Activated naive CD8-positive, alpha-beta T cell treated with anti-CD3 and anti-CD28 coated beads, Interleukin-2, amount 10 ng/mL, durations not matched to agents 7 days and 5 days (primary cell): ENCODE results near the gene TNS1. TPM values are rescaled to one million over a fixed set of nuclear protein-coding genes. Genes with fewer than 3 reads are reported as not detected.
A peak's percentile ranks its signal among the peaks of the same experiment; 100 is the strongest.

Experiments
- ATAC-seq: fragments of 150-1000 bp; cut with Tn5 transposase; one replicate; pipeline ENCODE4 v1.10.0; 2021; ENCODE audit warnings: low read depth, moderate library complexity
- POLR2A ChIA-PET: fragments of 350-600 bp; sonication (Branson Sonifier 250); formaldehyde crosslinking; loops from one replicate; lab custom pipeline; 2021; ENCODE audit warnings: antibody characterized with exemption; lab: Charles Lee
- DNase-seq: peaks from one replicate; pipeline ENCODE4 v3.0.0; 2021
- H3K27ac Mint-ChIP-seq: one replicate; pipeline ENCODE4 v1.8.0; 2022; ENCODE audit warnings: mild to moderate bottlenecking, mixed read lengths
- H3K27me3 Mint-ChIP-seq: one replicate; pipeline ENCODE4 v1.8.0; 2022; ENCODE audit warnings: mild to moderate bottlenecking, moderate library complexity, mixed read lengths
- H3K36me3 Mint-ChIP-seq: one replicate; pipeline ENCODE4 v1.8.0; 2021; ENCODE audit warnings: mild to moderate bottlenecking, mixed read lengths
- H3K4me1 Mint-ChIP-seq: one replicate; pipeline ENCODE4 v1.8.0; 2021; ENCODE audit warnings: mixed read lengths
- H3K4me3 Mint-ChIP-seq: one replicate; pipeline ENCODE4 v1.8.0; 2022; ENCODE audit warnings: mild to moderate bottlenecking, moderate library complexity, mixed read lengths
- H3K9me3 Mint-ChIP-seq: one replicate; pipeline ENCODE4 v1.8.0; 2021; ENCODE audit warnings: mixed read lengths
- total RNA-seq, 2 experiments: library from RNA; stranded (reverse); gene quantifications; one replicate each; pipeline ENCODE4 v1.2.3, GENCODE V29; 2021

TNS1 gene
- total RNA-seq, 2 experiments from 2014 or later = 15.1 to 21.2 TPM

DNA sequence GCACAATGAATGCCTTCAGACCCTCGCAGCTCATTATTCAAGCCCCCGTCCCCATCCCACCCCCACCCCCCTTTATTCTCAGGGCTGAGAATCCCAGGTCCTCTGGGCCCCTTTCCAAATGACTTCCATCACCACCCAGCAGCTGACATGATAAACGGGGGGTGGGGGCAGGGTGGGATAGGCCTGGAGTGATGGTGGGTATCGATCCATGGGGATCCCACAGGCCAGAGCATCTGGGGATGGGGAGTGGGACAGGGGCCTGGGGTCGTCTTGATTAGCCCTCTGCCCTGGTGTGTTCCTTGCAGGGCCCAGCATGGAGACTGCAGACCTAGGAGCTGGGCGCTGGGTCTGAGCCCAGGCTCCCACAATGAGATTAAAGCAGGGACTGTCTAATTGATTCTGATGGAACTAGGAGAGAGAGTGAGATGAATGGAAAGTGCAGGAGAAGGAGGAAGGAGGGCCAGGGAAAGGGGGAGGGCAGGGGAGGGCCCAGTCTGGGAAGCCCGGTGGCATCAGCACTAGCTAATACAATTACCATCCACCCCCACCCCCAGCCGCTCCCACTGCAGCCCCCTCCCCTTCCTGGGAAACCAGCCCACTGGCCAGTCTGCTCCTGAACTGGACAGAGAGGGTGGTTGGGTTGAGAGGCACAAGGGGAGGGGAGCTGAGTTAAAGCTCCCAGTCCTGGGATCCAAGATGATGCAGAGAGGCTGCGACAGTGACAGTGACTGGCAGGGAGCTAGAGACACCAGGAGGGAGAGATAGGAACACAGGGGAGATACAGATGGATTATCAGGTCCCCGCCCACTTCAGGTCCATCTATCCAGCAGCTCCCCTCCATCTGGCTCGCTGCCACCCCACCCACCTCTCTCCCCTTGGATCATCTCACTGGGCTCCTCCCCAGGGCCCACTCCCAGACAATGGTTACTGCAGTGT is 13.1 kb upstream of the TNS1 start:
- Mint-ChIP-seq H3K4me3 (no peak overlapping the region), H3K27ac (no peak overlapping the region), H3K4me1 (peaks cover 1% of the 10 kb centered on the region), H3K9me3 (no peaks in the 10 kb centered on the region), H3K36me3 (no peaks in the 10 kb centered on the region), H3K27me3 (peaks cover 21% of the 10 kb centered on the region)
- ATAC-seq (no peak), DNase-seq (no peak)
- POLR2A ChIA-PET = no interaction called here

DNA sequence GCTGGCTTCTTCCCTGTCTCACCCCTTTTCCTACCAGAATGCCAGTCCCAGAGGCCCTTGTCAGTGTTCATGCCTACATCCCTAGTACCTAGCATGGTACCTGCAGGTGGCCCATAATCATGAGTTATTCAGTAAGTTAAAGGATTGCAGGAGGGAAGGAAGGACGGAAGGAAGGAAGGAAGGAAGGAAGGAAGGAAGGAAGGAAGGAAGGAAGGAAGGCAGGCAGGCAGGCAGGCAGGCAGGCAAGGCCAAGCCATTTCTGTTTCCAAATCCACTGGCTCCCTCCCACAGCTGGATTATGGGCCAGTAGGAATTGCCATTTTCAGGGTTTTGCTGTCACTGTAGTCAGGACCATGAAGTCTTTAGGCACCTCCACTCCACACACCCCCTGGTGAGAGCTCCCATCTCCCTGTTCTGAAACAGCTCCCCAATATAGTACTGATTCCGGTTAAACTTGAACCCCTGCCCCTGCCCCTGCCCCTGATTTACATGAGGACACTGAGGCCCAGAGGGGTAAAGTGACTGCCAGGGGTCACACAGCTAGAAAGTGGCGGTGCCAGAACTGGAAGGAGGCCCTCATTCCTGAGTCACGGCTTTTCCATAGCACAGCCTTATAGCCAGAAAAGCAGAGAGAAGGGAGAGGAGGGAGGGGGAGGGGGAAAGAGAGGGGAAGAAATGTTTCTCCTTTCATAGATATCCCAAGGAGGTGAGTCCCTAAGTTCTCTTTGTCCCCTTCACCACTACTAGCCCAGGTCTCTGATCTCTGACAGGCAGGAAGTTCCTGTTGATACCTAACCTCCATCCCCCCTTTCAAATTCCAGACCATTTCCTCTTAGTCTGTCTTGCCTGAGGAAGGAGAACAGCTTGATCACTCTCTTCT is 12.2 kb upstream of the TNS1 start:
- Mint-ChIP-seq H3K27ac (no peak overlapping the region), H3K4me3 (no peak overlapping the region), H3K27me3 (peaks cover 24% of the 10 kb centered on the region), H3K9me3 (no peaks in the 10 kb centered on the region), H3K36me3 (no peaks in the 10 kb centered on the region), H3K4me1 (peaks cover 4% of the 10 kb centered on the region)
- POLR2A ChIA-PET = no interaction called here
- no peak for ATAC-seq
- no peak for DNase-seq

DNA sequence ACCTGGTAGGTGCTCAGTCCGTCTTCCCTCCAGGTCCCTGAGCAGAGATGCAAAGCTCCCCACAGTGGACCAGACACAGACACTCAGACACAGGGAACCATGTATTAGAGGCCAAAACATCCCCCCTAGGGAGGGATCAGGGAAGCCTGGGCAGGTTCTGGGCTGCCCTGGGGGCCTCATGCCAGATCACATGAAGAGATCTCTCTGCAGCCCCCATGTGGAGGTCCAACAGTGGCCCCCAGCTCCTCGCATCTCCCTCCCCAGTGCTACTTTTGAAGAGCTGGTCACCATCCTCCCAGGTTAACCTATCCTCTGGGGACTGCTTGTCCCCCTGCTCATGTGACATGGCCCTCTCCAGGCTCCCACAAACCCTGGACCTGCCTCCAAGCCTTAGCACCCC is 10.5 kb upstream of the TNS1 start:
- Mint-ChIP-seq H3K9me3 (no peaks in the 10 kb centered on the region), H3K36me3 (no peaks in the 10 kb centered on the region), H3K4me3 (no peak overlapping the region), H3K27me3 (peaks cover 40% of the 10 kb centered on the region), H3K27ac (no peak overlapping the region), H3K4me1 (peaks cover 8% of the 10 kb centered on the region)
- DNase-seq (no peak), ATAC-seq (no peak)
- POLR2A ChIA-PET = no interaction called here

- no peak for DNase-seq
These were observed 9.5 kb upstream of the TNS1 start for GRCh38 chr2:218012284-218012683.

DNA sequence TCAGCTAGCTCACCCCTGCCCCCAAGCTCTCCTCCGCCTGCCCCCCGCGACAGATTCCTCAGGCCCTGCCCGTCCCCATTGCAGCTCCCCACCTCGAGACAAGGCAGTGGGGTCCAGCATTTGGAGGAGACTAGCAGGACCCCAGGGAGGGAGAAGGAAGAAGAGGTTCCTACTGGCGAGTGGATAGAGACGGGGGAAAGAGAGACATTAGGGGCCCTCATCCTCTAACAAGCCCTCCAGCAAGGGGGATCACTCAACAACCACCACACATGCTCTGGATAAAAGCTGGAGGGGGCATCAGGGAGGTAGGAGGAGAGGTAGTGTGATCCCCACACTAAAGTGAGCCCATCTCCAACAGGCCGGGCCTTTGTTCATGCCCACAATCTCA is 8.9 kb upstream of the TNS1 start:
- POLR2A ChIA-PET = no interaction called here
- ATAC-seq (no peak), DNase-seq (no peak)
- Mint-ChIP-seq H3K27ac (no peak overlapping the region), H3K27me3 (peaks cover 46% of the 10 kb centered on the region), H3K4me3 (no peak overlapping the region), H3K36me3 (no peaks in the 10 kb centered on the region), H3K9me3 (no peaks in the 10 kb centered on the region), H3K4me1 (peaks cover 8% of the 10 kb centered on the region)

More at GRCh38 chr2:218012284-218012683, 9.5 kb upstream of the TNS1 start:
- Mint-ChIP-seq H3K9me3 (no peaks in the 10 kb centered on the region), H3K4me3 (no peak overlapping the region), H3K36me3 (no peaks in the 10 kb centered on the region), H3K27ac (no peak overlapping the region), H3K4me1 (peaks cover 8% of the 10 kb centered on the region), H3K27me3 (peaks cover 46% of the 10 kb centered on the region)
- POLR2A ChIA-PET = no interaction called here
- no peak for ATAC-seq

DNA sequence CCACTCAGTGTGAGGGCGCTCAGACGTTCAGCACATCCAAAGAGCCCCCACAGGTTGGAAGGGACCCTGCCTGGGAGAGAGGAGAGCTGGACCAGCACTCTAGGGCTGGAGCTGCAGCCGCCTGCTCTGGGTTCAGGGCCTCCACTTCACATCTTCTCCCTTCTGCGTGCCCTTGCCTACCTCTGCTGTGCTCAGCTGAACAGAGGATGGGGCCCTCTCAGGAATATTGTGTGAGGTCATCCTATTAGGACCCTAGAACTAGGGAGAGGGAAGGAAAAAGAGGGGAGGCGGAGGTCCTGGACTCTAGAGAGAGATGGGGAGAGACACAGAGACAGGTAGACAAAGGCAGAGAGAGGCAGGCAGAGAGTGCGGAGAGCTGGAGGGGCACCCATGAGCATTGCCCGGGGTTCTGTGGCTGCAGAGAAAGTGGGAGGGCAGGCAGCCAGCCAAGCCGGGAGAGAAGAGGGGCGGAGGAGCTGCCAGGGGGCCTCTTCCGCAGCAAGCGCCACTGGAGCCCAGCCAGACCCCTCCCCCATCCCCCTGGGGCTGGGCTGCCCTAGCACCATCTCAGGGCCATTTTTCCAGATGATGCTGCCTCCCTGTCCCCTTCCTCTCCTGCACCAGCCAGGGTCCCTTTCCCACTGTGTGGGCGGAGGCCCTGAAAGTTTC is 8.3 kb upstream of the TNS1 start:
- Mint-ChIP-seq H3K9me3 (no peaks in the 10 kb centered on the region), H3K4me1 (peaks cover 8% of the 10 kb centered on the region), H3K27me3 (peaks cover 46% of the 10 kb centered on the region), H3K4me3 (peak overlapping the region; percentile 60), H3K36me3 (no peaks in the 10 kb centered on the region), H3K27ac (no peak overlapping the region)
- ATAC-seq = no peak
- no peak for DNase-seq
- POLR2A ChIA-PET = interaction anchor here (0.5 kb wide), 1 partner anchor 48 kb away, joined by 3 read pairs; no protein-coding TSS in a partner anchor

- no peaks in the 10 kb centered on the region for H3K36me3 Mint-ChIP-seq
- ATAC-seq (peak; percentile 81), DNase-seq (peak; percentile 68)
- peaks cover 49% of the 10 kb centered on the region for H3K27me3 Mint-ChIP-seq
- no peak overlapping the region for H3K27ac Mint-ChIP-seq
- H3K9me3 Mint-ChIP-seq = no peaks in the 10 kb centered on the region
- peak overlapping the region; percentile 74 for H3K4me3 Mint-ChIP-seq
- POLR2A ChIA-PET = interaction anchor here (0.5 kb wide), 1 partner anchor 47 kb away, joined by 3 read pairs; no protein-coding TSS in a partner anchor
- H3K4me1 Mint-ChIP-seq = peaks cover 8% of the 10 kb centered on the region
These were observed 7.6 kb upstream of the TNS1 start for GRCh38 chr2:218010140-218010983.

DNA sequence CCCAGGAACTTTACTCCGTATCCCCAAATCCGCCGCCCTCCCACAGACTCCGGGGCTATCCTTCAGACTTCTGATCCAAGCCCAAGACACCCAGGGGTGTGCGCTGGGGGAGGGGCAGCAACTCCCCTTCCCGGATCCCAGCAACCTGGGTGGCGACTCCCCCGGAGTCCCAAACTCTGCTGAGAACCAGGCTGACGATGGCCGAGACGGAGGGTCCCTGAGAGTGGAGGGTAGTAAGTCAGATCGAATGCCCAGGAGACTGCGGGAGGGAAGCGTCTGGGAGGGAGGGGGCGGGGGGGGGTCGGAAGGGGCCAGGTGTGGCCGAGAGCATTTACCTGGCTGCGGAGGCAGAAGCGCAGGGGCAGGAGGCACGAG is 7.0 kb upstream of the TNS1 start:
- DNase-seq (no peak), ATAC-seq (no peak)
- Mint-ChIP-seq H3K9me3 (no peaks in the 10 kb centered on the region), H3K27me3 (peaks cover 49% of the 10 kb centered on the region), H3K27ac (no peak overlapping the region), H3K4me1 (peaks cover 8% of the 10 kb centered on the region), H3K4me3 (peak overlapping the region; percentile 74), H3K36me3 (no peaks in the 10 kb centered on the region)
- POLR2A ChIA-PET = no interaction called here

- H3K27ac Mint-ChIP-seq = no peak overlapping the region
These were observed 6.4 kb upstream of the TNS1 start for GRCh38 chr2:218009231-218009630.

DNA sequence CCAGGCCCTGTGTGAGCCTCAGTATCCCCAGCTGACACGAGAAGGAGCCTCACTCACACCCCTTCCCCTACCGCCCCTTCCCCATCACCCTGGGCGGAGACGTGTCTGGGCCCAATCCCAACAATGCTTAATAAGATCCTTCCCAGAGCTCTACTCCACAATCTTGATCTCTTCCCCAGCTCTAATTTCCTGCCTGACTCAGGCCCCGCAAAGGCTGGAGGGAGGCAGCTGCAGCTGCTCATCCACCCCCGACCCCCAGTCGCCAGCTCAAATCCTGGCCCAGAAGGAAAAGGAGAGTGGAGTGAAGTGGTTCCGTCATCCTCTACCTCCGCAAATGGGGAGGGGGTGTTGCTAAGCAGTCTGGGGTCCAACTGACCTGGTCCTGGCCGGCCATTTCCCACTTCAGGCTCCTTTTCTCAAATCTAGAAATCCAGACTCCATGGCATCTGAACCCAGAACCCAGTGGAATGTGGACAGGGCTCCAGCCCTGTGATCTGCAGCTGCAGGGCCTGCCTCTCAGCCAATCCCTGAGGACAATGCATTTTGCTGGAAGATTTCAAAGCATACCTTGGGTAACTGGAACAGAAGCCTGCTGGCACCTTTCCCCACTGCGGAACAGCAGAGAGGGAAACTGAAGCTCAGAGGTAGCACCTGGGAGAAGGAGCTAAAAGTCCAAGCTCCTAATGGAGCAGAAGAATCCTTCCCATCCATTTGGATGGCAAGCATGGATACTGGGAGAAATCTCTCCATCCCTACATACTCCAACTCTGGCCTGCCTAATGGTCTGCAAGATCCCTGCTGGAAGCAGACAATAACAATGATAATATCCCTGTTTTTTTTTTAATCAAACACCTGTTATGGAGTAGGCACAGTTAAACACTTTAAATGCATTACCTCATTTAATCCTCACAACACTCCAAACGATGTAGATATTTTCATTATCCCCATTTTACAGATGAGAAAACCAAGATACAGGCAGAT is 5.6 kb upstream of the TNS1 start:
- POLR2A ChIA-PET = interaction anchor here (0.5 kb wide), 1 partner anchor 39 kb away, joined by 4 read pairs; no protein-coding TSS in a partner anchor
- Mint-ChIP-seq H3K27ac (no peak overlapping the region), H3K4me3 (no peak overlapping the region), H3K9me3 (no peaks in the 10 kb centered on the region), H3K27me3 (peaks cover 45% of the 10 kb centered on the region), H3K36me3 (no peaks in the 10 kb centered on the region), H3K4me1 (peaks cover 8% of the 10 kb centered on the region)
- no peak for DNase-seq
- ATAC-seq = no peak

More at GRCh38 chr2:218009231-218009630, 6.4 kb upstream of the TNS1 start:
- no peak for DNase-seq
- Mint-ChIP-seq H3K4me3 (peak overlapping the region; percentile 19), H3K27me3 (peaks cover 49% of the 10 kb centered on the region), H3K9me3 (no peaks in the 10 kb centered on the region), H3K36me3 (no peaks in the 10 kb centered on the region), H3K4me1 (peaks cover 8% of the 10 kb centered on the region)
- POLR2A ChIA-PET = no interaction called here
- ATAC-seq = no peak

DNA sequence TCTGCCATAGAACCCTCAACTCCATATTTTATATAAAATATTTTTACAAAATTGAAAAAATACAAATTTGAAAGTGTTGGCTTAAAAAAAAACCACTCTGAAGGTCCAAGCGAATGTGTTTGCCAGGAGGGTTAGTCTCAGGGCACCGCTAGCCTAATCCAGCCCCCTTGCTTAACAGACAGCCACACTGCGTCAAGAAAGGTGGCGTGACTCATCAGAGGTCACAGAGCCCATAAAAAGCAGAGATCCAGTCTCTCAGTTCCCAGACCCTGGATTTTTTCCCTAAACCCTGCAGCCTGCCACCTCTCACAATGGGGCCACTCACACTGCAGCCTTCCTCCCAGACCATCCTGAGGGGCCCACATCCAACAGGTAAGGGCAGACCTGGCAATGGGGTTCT is 3.9 kb upstream of the TNS1 start:
- Mint-ChIP-seq H3K27me3 (peaks cover 38% of the 10 kb centered on the region), H3K27ac (no peak overlapping the region), H3K9me3 (no peaks in the 10 kb centered on the region), H3K36me3 (no peaks in the 10 kb centered on the region), H3K4me1 (peaks cover 8% of the 10 kb centered on the region), H3K4me3 (no peak overlapping the region)
- POLR2A ChIA-PET = no interaction called here
- no peak for ATAC-seq
- no peak for DNase-seq
